ENCODE measurements around the gene HOXA2.

DNA sequence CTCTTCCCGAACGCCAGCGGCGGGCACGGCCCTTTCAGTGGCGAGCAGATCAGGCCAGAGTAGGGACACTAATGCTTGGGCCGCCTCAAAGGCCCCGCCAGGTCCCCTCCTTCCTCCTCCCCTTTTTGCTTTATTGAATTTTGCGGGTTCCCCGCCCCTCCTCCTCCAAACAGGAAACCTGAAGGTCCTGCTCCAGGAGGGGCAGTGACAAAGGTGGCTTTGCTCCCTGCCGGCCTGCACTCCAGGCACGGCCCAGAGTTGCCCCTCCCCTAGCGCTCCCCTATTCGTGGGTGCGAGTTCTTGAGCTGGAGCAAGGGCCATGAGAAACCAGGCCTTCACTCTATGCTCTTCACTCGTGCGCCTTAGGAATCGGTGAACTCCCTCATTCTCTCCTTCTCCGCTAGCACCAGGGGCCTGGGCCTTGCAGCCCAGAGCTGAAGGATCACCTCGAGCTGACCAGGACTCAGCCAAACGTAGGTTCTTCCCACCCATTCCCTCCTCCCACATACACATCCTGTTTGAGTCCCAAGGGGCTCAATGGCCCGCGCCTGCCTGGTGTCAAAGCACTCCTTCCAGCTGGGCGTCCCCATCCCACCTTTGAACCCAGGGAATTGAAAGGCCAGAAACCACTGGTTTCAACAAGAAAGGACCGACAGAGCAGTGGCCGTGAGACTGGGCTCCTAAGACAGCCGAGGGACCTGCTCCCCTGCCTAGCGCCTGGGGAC lies 45.7 kb upstream of the HOXA2 start:
- no peak for TF ChIP-seq CTCF (IDR thresholded peaks at IDR 0.05; ENCODE audit: poor library complexity)
- TF ChIP-seq EZH2phosphoT487 (IDR thresholded peaks at IDR 0.05; ENCODE audit: low read depth, severe bottlenecking, unreplicated experiment) = no peak

Data from hepatocyte (in vitro differentiated cells).